OCI-LY3 (cell line): ENCODE results near the gene SFXN3.

Experiments used
- H2AFZ ChIP-seq: fragments of 200-600, 300-600 bp; shearing (Covaris generic); 2 replicates; pipeline ENCODE4 v1.6.0; 2014; ENCODE audit warnings: antibody characterized with exemption, low read depth, low read length
- H3K27ac ChIP-seq: fragments of 200-600, 300-600 bp; sonication (generic); 2 replicates; pipeline ENCODE4 v1.5.1; 2014; ENCODE audit warnings: mild to moderate bottlenecking, low read length, moderate library complexity, mixed read lengths
- H3K27me3 ChIP-seq: fragments of 200-600, 300-600 bp; sonication (generic); 2 replicates; pipeline ENCODE4 v1.6.1; 2014; ENCODE audit warnings: low read depth, low read length, mixed read lengths
- H3K36me3 ChIP-seq: fragments of 200-600, 300-600 bp; sonication (generic); replicated peaks from 2 replicates; pipeline ENCODE3; 2014; ENCODE audit warnings: low read depth, low read length, mixed read lengths
- H3K4me1 ChIP-seq: fragments of 300-600, 200-600 bp; sonication (generic); 2 replicates; pipeline ENCODE4 v1.6.1; 2014; ENCODE audit warnings: low read length, mixed read lengths
- H3K4me2 ChIP-seq: fragments of 200-600, 300-600 bp; sonication (generic); 2 replicates; pipeline ENCODE4 v1.6.1; 2014; ENCODE audit warnings: low read length, mixed read lengths
- H3K4me3 ChIP-seq: fragments of 300-600, 200-600 bp; sonication (generic); 2 replicates; pipeline ENCODE4 v1.5.1; 2014; ENCODE audit warnings: antibody characterized with exemption, mild to moderate bottlenecking, low read length, moderate library complexity
- H3K79me2 ChIP-seq: fragments of 300-600, 200-600 bp; shearing (Covaris generic); 2 replicates; pipeline ENCODE4 v1.6.1; 2014; ENCODE audit warnings: mild to moderate bottlenecking, low read length, mixed read lengths
- H3K9ac ChIP-seq: fragments of 300-600, 200-600 bp; shearing (Covaris generic); 2 replicates; pipeline ENCODE4 v1.6.0; 2014; ENCODE audit warnings: mild to moderate bottlenecking, low read length, moderate library complexity
- H3K9me3 ChIP-seq: fragments of 200-600, 300-600 bp; shearing (Covaris generic); 2 replicates; pipeline ENCODE4 v1.6.1; 2014; ENCODE audit warnings: low read length, mixed read lengths; ENCODE audit not compliant: insufficient read depth
- H4K20me1 ChIP-seq: fragments of 200-600, 300-600 bp; sonication (generic); 2 replicates; pipeline ENCODE4 v1.6.1; 2016; ENCODE audit warnings: low read length, mixed read lengths; ENCODE audit not compliant: insufficient read depth
- CTCF ChIP-seq: fragments of 200-600, 300-600 bp; sonication (generic); IDR thresholded peaks from 2 replicates; pipeline ENCODE4 v1.5.1; 2014; ENCODE audit warnings: antibody characterized with exemption, low read length, low read depth
- EZH2phosphoT487 ChIP-seq: fragments of 200-600 bp; shearing (Covaris generic); IDR thresholded peaks from 2 replicates; pipeline ENCODE4 v1.6.1; 2018; ENCODE audit warnings: antibody characterized with exemption, mixed run types, low read depth

Gene SFXN3

GRCh38 chr10:101030496-101031127, 422 bp upstream of the SFXN3 start:
- H3K4me2 ChIP-seq: peak overlapping the region; percentile 100
- H3K4me1 ChIP-seq: peaks cover 10% of the 10 kb centered on the region
- peak overlapping the region; percentile 98 for H3K4me3 ChIP-seq
- H4K20me1 ChIP-seq: no peaks in the 10 kb centered on the region
- H3K36me3 ChIP-seq: no peaks in the 10 kb centered on the region
- no peak overlapping the region for H3K27ac ChIP-seq
- H3K9me3 ChIP-seq: no peaks in the 10 kb centered on the region
- no peak for TF ChIP-seq CTCF
- no peak for TF ChIP-seq EZH2phosphoT487
- H3K79me2 ChIP-seq: no peaks in the 10 kb centered on the region
- peaks cover 29% of the 10 kb centered on the region for H3K27me3 ChIP-seq
- H2AFZ ChIP-seq: no peak overlapping the region
- no peak overlapping the region for H3K9ac ChIP-seq

- peak overlapping the region; percentile 98 for H3K4me3 ChIP-seq
- peaks cover 29% of the 10 kb centered on the region for H3K27me3 ChIP-seq
- H3K9ac ChIP-seq: peak overlapping the region; percentile 60
- no peak for TF ChIP-seq EZH2phosphoT487
- TF ChIP-seq CTCF: no peak
- peak overlapping the region; percentile 100 for H3K4me2 ChIP-seq
- H3K9me3 ChIP-seq: no peaks in the 10 kb centered on the region
- H3K36me3 ChIP-seq: no peaks in the 10 kb centered on the region
- no peaks in the 10 kb centered on the region for H3K79me2 ChIP-seq
- H3K4me1 ChIP-seq: peaks cover 10% of the 10 kb centered on the region
- H4K20me1 ChIP-seq: no peaks in the 10 kb centered on the region
- H3K27ac ChIP-seq: no peak overlapping the region
- peak overlapping the region; percentile 85 for H2AFZ ChIP-seq
These were observed 982 bp downstream of the SFXN3 start for GRCh38 chr10:101031796-101032636.

GRCh38 chr10:101032637-101033224, 1.7 kb downstream of the SFXN3 start:
- peaks cover 26% of the 10 kb centered on the region for H3K27me3 ChIP-seq
- peak overlapping the region; percentile 60; the same call in 1 of the 2 replicates for H3K9ac ChIP-seq
- H3K27ac ChIP-seq: no peak overlapping the region

More at GRCh38 chr10:101032637-101033224, 1.7 kb downstream of the SFXN3 start:
- Histone ChIP-seq H4K20me1 (no peaks in the 10 kb centered on the region), H2AFZ (peak overlapping the region; percentile 85; the same call in 1 of the 2 replicates), H3K4me1 (peaks cover 10% of the 10 kb centered on the region), H3K4me2 (peak overlapping the region; percentile 100), H3K36me3 (no peaks in the 10 kb centered on the region), H3K79me2 (no peaks in the 10 kb centered on the region), H3K9me3 (no peaks in the 10 kb centered on the region), H3K4me3 (peak overlapping the region; percentile 98)
- no peak for TF ChIP-seq EZH2phosphoT487
- TF ChIP-seq CTCF: no peak
